HG02840 (cell line): ENCODE measurements around the gene ASTN2.

Experiments
- ATAC-seq: cut with Tn5 transposase; IDR thresholded peaks from one replicate; pipeline ENCODE4 v1.9.1; 2021; ENCODE audit warnings: mild to moderate bottlenecking, moderate library complexity, moderate number of reproducible peaks; ENCODE audit not compliant: unreplicated experiment, low FRiP score

Gene ASTN2

GRCh38 chr9:117035546-117035945, 379.3 kb downstream of the ASTN2 start:
- ATAC-seq = no peak

GRCh38 chr9:117034866-117035265, 380.0 kb downstream of the ASTN2 start:
- no peak for ATAC-seq

GRCh38 chr9:117030254-117030768, 384.5 kb downstream of the ASTN2 start:
- no peak for ATAC-seq

- no peak for ATAC-seq
Measured at GRCh38 chr9:117029341-117029740, 385.5 kb downstream of the ASTN2 start.

- ATAC-seq = no peak
Measured at GRCh38 chr9:117028103-117028858, 386.6 kb downstream of the ASTN2 start.

- no peak for ATAC-seq
Measured at GRCh38 chr9:117021906-117022305, 393.0 kb downstream of the ASTN2 start.

GRCh38 chr9:117018966-117019617, 395.8 kb downstream of the ASTN2 start:
- ATAC-seq = no peak

- no peak for ATAC-seq
Measured at GRCh38 chr9:117017414-117017985, 397.4 kb downstream of the ASTN2 start.

- no peak for ATAC-seq
Measured at GRCh38 chr9:117014061-117014460, 400.8 kb downstream of the ASTN2 start.

GRCh38 chr9:117013440-117013995, 401.3 kb downstream of the ASTN2 start:
- ATAC-seq = no peak

- no peak for ATAC-seq
Measured at GRCh38 chr9:117010061-117010460, 404.8 kb downstream of the ASTN2 start.

GRCh38 chr9:117008876-117009275, 406.0 kb downstream of the ASTN2 start:
- ATAC-seq = no peak

- no peak for ATAC-seq
Measured at GRCh38 chr9:117008461-117008860, 406.4 kb downstream of the ASTN2 start.

- no peak for ATAC-seq
Measured at GRCh38 chr9:117002686-117003085, 412.2 kb downstream of the ASTN2 start.

- no peak for ATAC-seq
Measured at GRCh38 chr9:117000834-117001233, 414.0 kb downstream of the ASTN2 start.

- ATAC-seq = no peak
Measured at GRCh38 chr9:117000196-117000723, 414.6 kb downstream of the ASTN2 start.

GRCh38 chr9:116998305-116998704, 416.6 kb downstream of the ASTN2 start:
- ATAC-seq = no peak

GRCh38 chr9:116992865-116993264, 422.0 kb downstream of the ASTN2 start:
- no peak for ATAC-seq

- no peak for ATAC-seq
Measured at GRCh38 chr9:116991051-116991450, 423.8 kb downstream of the ASTN2 start.

- no peak for ATAC-seq
Measured at GRCh38 chr9:116990592-116990991, 424.3 kb downstream of the ASTN2 start.
